Keratinocyte (primary cell): ENCODE measurements around the gene AGRN. TPM values are rescaled to one million over a fixed set of nuclear protein-coding genes. Genes with fewer than 3 reads are reported as not detected.
A peak's percentile ranks its signal among the peaks of the same experiment; 100 is the strongest.

ENCODE experiments used
- DNase-seq: peaks from one replicate; pipeline ENCODE4 v3.0.0-alpha.2; 2011; ENCODE audit warnings: low read depth, missing footprints, low spot score
- FAIRE-seq: peaks from 2 replicates; lab custom pipeline; 2011; peaks lifted over from hg19 to GRCh38; lab: Jason Lieb, UNC
- H2AFZ ChIP-seq: 2 replicates; pipeline ENCODE4 v1.6.0; 2012; ENCODE audit warnings: low read length, control low read depth, inconsistent platforms; ENCODE audit not compliant: control insufficient read depth
- H3K27ac ChIP-seq: 2 replicates; pipeline ENCODE4 v1.5.1; 2011; ENCODE audit warnings: low read length; ENCODE audit not compliant: control insufficient read depth, insufficient read depth
- H3K27me3 ChIP-seq: 3 replicates; pipeline ENCODE4 v1.6.0; 2011; ENCODE audit warnings: low read length; ENCODE audit not compliant: control insufficient read depth, insufficient read depth; ENCODE audit errors: extremely low read depth
- H3K36me3 ChIP-seq, 2 experiments: 2 replicates in 1 of 2; 3 replicates in 1 of 2; pipeline ENCODE4 v1.5.1; 2011; ENCODE audit warnings: low read length in 2 of 2, mild to moderate bottlenecking in 1 of 2; ENCODE audit not compliant: control insufficient read depth in 2 of 2, insufficient read depth in 2 of 2; ENCODE audit errors: extremely low read depth in 1 of 2
- H3K4me1 ChIP-seq: 3 replicates; pipeline ENCODE4 v1.5.1; 2011; ENCODE audit warnings: low read length; ENCODE audit not compliant: control insufficient read depth, insufficient read depth; ENCODE audit errors: extremely low read depth
- H3K4me2 ChIP-seq: 3 replicates; pipeline ENCODE4 v1.6.0; 2011; ENCODE audit warnings: low read depth, low read length; ENCODE audit not compliant: control insufficient read depth, insufficient read depth; ENCODE audit errors: extremely low read depth
- H3K4me3 ChIP-seq, 3 experiments: fragments of 200-600 bp in 1 of 3; sonication (generic) in 1 of 3; 2 replicates in 2 of 3; 3 replicates in 1 of 3; pipeline ENCODE4 v1.5.1; 2011 to 2016; ENCODE audit warnings: low read length in 3 of 3, mild to moderate bottlenecking in 3 of 3, control low read depth in 2 of 3, inconsistent platforms in 1 of 3, low read depth in 1 of 3, mixed read lengths in 1 of 3, mixed run types in 1 of 3, moderate library complexity in 1 of 3; ENCODE audit not compliant: control insufficient read depth in 2 of 3, insufficient read depth in 2 of 3; ENCODE audit errors: extremely low read depth in 1 of 3
- H3K79me2 ChIP-seq: 2 replicates; pipeline ENCODE4 v1.6.0; 2012; ENCODE audit warnings: low read length; ENCODE audit not compliant: control insufficient read depth, insufficient read depth
- H3K9ac ChIP-seq: 3 replicates; pipeline ENCODE4 v1.6.0; 2011; ENCODE audit warnings: low read length; ENCODE audit not compliant: control insufficient read depth, insufficient read depth; ENCODE audit errors: extremely low read depth
- H3K9me1 ChIP-seq: 3 replicates; pipeline ENCODE4 v1.6.0; 2011; ENCODE audit warnings: low read length; ENCODE audit not compliant: control insufficient read depth, insufficient read depth; ENCODE audit errors: extremely low read depth
- H3K9me3 ChIP-seq: 2 replicates; pipeline ENCODE4 v1.5.1; 2012; ENCODE audit warnings: low read depth, low read length; ENCODE audit not compliant: control insufficient read depth
- H4K20me1 ChIP-seq: 3 replicates; pipeline ENCODE4 v1.6.0; 2011; ENCODE audit warnings: low read length; ENCODE audit not compliant: control insufficient read depth, insufficient read depth; ENCODE audit errors: extremely low read depth
- CTCF ChIP-seq, 3 experiments: IDR thresholded peaks in 1 of 3; conservative IDR thresholded peaks in 1 of 3; optimal IDR thresholded peaks in 1 of 3; 2 replicates in 2 of 3; 3 replicates in 1 of 3; pipeline versions ENCODE3 to v1.5.1; 2011; ENCODE audit warnings: low read length in 3 of 3, mild to moderate bottlenecking in 3 of 3, moderate library complexity in 2 of 3, control low read depth in 1 of 3, inconsistent platforms in 1 of 3; ENCODE audit not compliant: insufficient read depth in 2 of 3; ENCODE audit errors: extremely low read depth in 1 of 3
- EZH2 ChIP-seq: IDR thresholded peaks from one replicate; pipeline ENCODE4 v1.6.1; 2012; ENCODE audit warnings: inconsistent platforms, mild to moderate bottlenecking, low read length, moderate library complexity
- dilution Hi-C: fragments of 300-500 bp; cut with MboI; formaldehyde crosslinking; loops from one replicate; pipeline ENCODE4 v1.7.0; 2020; ENCODE audit warnings: low sequenced_read_pairs; ENCODE audit not compliant: extremely low pct_ligation_motif_present
- polyA minus RNA-seq, 3 experiments: library from RNA; depleted of rRNA, polyadenylated mRNA; stranded (reverse); fragments of >200 nt; gene quantifications; 1 replicate in 1 of 3; 2 replicates in 1 of 3; 3 replicates in 1 of 3; pipeline ENCODE4 v1.2.3, GENCODE V29; 2011
- polyA plus RNA-seq, 5 experiments: library from polyadenylated mRNA; depleted of rRNA in 3 of 5; stranded (reverse) in 3 of 5; stranded (forward) in 1 of 5; unstranded in 1 of 5; fragments of >200 nt; gene quantifications; 1 replicate in 1 of 5; 2 replicates in 3 of 5; 3 replicates in 1 of 5; pipeline versions ENCODE4 v1.2.1 to v1.2.3, GENCODE V29; 2011 to 2012; ENCODE audit warnings: missing spikeins in 2 of 5, low read depth in 1 of 5, low replicate concordance in 1 of 5

AGRN gene
- polyA plus RNA-seq = 72.4 to 128 TPM (median 115 TPM) in 3 replicates
- 39.1 TPM for polyA plus RNA-seq (2011; ENCODE audit: low read depth)
- 16.3 and 42.4 TPM in 2 replicates for polyA plus RNA-seq (2011; cell fraction: cytosol; rRNA removed)
- 502 and 631 TPM in 2 replicates for polyA plus RNA-seq (2011; cell fraction: nucleus; rRNA removed)
- 81.1 and 250 TPM in 2 replicates for polyA plus RNA-seq (2012; ENCODE audit: low replicate concordance)
- 138 to 307 TPM (median 166 TPM) in 3 replicates for polyA minus RNA-seq
- 279 TPM for polyA minus RNA-seq (2011; cell fraction: cytosol; rRNA and poly(A)+ RNA removed)
- 641 and 796 TPM in 2 replicates for polyA minus RNA-seq (2011; cell fraction: nucleus; rRNA and poly(A)+ RNA removed)

DNA sequence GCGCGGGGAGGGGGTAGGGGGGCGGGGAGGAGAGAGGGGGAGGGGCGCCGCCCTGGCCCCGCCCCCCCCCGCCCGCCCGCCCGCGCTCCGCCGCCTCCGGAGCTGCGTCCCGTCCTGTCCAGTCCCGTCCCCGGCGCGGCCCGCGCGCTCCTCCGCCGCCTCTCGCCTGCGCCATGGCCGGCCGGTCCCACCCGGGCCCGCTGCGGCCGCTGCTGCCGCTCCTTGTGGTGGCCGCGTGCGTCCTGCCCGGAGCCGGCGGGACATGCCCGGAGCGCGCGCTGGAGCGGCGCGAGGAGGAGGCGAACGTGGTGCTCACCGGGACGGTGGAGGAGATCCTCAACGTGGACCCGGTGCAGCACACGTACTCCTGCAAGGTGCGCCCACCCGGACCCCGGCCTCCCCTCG is at the start of gene AGRN:
Gene AGRN (plus strand): TSS at position 121 of the 405 bp plus-strand sequence. CDS start 53 bp downstream, at position 174.
- Histone ChIP-seq H3K4me2 (peak within 1 kb of the TSS; percentile 94), H3K36me3 (peaks cover 13 to 14% of the 10 kb centered on the region in 2 experiments), H3K79me2 (peaks cover 41% of the 10 kb centered on the region), H3K4me3 (peak within 1 kb of the TSS; percentile 81 to 89 (median 86)), H3K4me1 (peaks cover 36% of the 10 kb centered on the region), H2AFZ (no peak within 1 kb of the TSS), H3K27me3 (no peaks in the 10 kb centered on the region), H3K27ac (peak within 1 kb of the TSS; percentile 87), H3K9me3 (no peaks in the 10 kb centered on the region), H3K9me1 (no peaks in the 10 kb centered on the region), H3K9ac (peak within 1 kb of the TSS; percentile 86), H4K20me1 (no peaks in the 10 kb centered on the region)
- FAIRE-seq (no peak), DNase-seq (no peak)
- dilution Hi-C loops = no loop called here
- TF ChIP-seq EZH2 (no peak), CTCF (optimal IDR thresholded peaks at IDR 0.05 in 1 of 3, IDR thresholded peaks at IDR 0.05 in 1 of 3, conservative IDR thresholded peaks at IDR 0.05 in 1 of 3; ENCODE audit: extremely low read depth in 1 of 3, insufficient read depth in 2 of 3, low read length in 3 of 3) (no peak)

DNA sequence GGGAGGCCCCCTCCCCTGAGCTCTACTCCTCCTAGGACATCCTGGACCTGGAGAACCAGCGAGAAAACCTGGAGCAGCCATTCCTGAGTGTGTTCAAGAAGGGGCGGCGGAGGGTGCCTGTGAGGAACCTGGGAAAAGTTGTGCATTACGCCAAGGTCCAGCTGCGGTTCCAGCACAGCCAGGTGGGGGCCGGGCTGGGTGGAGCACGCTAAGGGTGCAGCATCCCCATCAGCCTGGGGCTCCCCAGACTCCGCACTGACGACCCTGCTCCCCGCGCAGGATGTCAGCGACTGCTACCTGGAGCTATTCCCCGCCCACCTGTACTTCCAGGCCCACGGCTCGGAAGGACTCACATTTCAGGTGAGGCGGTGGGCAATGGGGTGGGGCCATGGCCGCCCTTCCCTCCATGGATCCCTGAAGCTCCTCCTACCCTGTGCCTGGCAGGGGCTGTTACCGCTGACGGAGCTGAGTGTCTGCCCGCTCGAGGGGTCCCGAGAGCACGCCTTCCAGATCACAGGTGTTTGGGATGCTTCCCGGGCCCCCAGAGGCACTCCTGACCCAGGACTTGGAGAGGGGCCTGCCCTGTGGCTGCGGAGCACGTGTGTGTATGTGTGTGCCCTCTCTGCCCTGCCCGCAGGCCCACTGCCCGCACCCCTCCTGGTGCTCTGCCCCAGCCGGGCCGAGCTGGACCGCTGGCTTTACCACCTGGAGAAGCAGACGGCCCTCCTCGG is 49.5 kb upstream of the AGRN start:
- Histone ChIP-seq H3K9me1 (no peaks in the 10 kb centered on the region), H2AFZ (no peak overlapping the region), H3K27ac (no peak overlapping the region), H3K9me3 (no peaks in the 10 kb centered on the region), H3K36me3 (peaks cover 0 to 3% of the 10 kb centered on the region in 2 experiments), H3K9ac (no peak overlapping the region), H3K27me3 (no peaks in the 10 kb centered on the region), H3K4me2 (no peak overlapping the region), H3K79me2 (no peaks in the 10 kb centered on the region), H3K4me1 (peaks cover 13% of the 10 kb centered on the region), H4K20me1 (no peaks in the 10 kb centered on the region), H3K4me3 (no peak overlapping the region)
- no peak for DNase-seq
- no peak for FAIRE-seq
- no peak for TF ChIP-seq CTCF (optimal IDR thresholded peaks at IDR 0.05 in 1 of 3, IDR thresholded peaks at IDR 0.05 in 1 of 3, conservative IDR thresholded peaks at IDR 0.05 in 1 of 3; ENCODE audit: extremely low read depth in 1 of 3, insufficient read depth in 2 of 3, low read length in 3 of 3)
- TF ChIP-seq EZH2 = no peak
- dilution Hi-C loops = no loop called here
